GM12878 (cell line): ENCODE data around the gene PDE11A. TPM values are rescaled to one million over a fixed set of nuclear protein-coding genes. Genes with fewer than 3 reads are reported as not detected.

Source experiments
- ATAC-seq: fragments of 200-7000 bp; cut with Tn5 transposase; 3 replicates; pipeline ENCODE4 v1.9.1; 2020; ENCODE audit warnings: mild to moderate bottlenecking, moderate library complexity
- BruUV-seq: library from RNA; stranded (reverse); fragments of 400-500 nt; replicated peaks from 2 replicates; lab custom pipeline; 2021; lab: Mats Ljungman, UMichigan
- CTCF ChIA-PET: fragments of 300-600 bp; sonication (Branson Sonifier 250); formaldehyde crosslinking; extraction: SDS; loops from one replicate; lab custom pipeline; 2021; ENCODE audit warnings: inconsistent platforms; lab: Yijun Ruan, JAX
- POLR2A ChIA-PET: fragments of 350-600 bp; formaldehyde crosslinking; extraction: SDS; loops from one replicate; lab custom pipeline; 2021; ENCODE audit warnings: inconsistent platforms; lab: Charles Lee
- RAD21 ChIA-PET: fragments of 300-600 bp; sonication (Branson Sonifier 250); formaldehyde crosslinking; loops from one replicate; lab custom pipeline; 2023; ENCODE audit warnings: antibody characterized with exemption; ENCODE audit not compliant: unreplicated experiment; lab: Charles Lee
- SMC1A ChIA-PET: fragments of 300-600 bp; sonication (Branson Sonifier 250); formaldehyde crosslinking; loops from one replicate; lab custom pipeline; 2023; ENCODE audit not compliant: unreplicated experiment, uncharacterized antibody; lab: Charles Lee
- DNase-seq: peaks from one replicate; pipeline ENCODE4 v3.0.0-alpha.2; 2011; ENCODE audit warnings: low read depth, low spot score
- FAIRE-seq: peaks from 3 replicates; lab custom pipeline; 2011; peaks lifted over from hg19 to GRCh38; lab: Jason Lieb, UNC
- H2AFZ ChIP-seq: 2 replicates; pipeline ENCODE4 v1.6.0; 2011; ENCODE audit warnings: low read depth, low read length, control low read depth; ENCODE audit not compliant: control insufficient read depth
- H3K27ac ChIP-seq: 2 replicates; pipeline ENCODE4 v1.5.1; 2011; ENCODE audit warnings: control low read depth; ENCODE audit not compliant: control insufficient read depth, insufficient read depth
- H3K27me3 ChIP-seq, 2 experiments: replicated peaks in 1 of 2; 2 replicates each; pipeline versions ENCODE4 v1.6.0 to v1.6.1; 2011; ENCODE audit warnings: low read length in 1 of 2; ENCODE audit not compliant: control insufficient read depth in 2 of 2, insufficient read depth in 2 of 2
- H3K36me3 ChIP-seq, 2 experiments: 2 replicates each; pipeline ENCODE4 v1.5.1; 2011; ENCODE audit warnings: low read length in 1 of 2; ENCODE audit not compliant: control insufficient read depth in 2 of 2, insufficient read depth in 2 of 2
- H3K4me1 ChIP-seq: 2 replicates; pipeline ENCODE4 v1.6.1; 2011; ENCODE audit warnings: mild to moderate bottlenecking, low read length, moderate library complexity, mixed read lengths; ENCODE audit not compliant: control insufficient read depth, insufficient read depth
- H3K4me2 ChIP-seq: 2 replicates; pipeline ENCODE4 v1.6.0; 2011; ENCODE audit warnings: control low read depth; ENCODE audit not compliant: control insufficient read depth, insufficient read depth
- H3K4me3 ChIP-seq: fragments of 200-600 bp; sonication (generic); 2 replicates; pipeline ENCODE4 v1.5.1; 2016
- H3K79me2 ChIP-seq: 2 replicates; pipeline ENCODE4 v1.6.0; 2011; ENCODE audit warnings: low read length; ENCODE audit not compliant: control insufficient read depth, insufficient read depth
- H3K9ac ChIP-seq: 2 replicates; pipeline ENCODE4 v1.8.0; 2011; ENCODE audit warnings: low read length, control low read depth, mixed read lengths; ENCODE audit not compliant: control insufficient read depth, insufficient read depth
- H3K9me3 ChIP-seq: replicated peaks from 3 replicates; pipeline ENCODE4 v1.5.1; 2011; ENCODE audit warnings: mild to moderate bottlenecking, low read length; ENCODE audit not compliant: control insufficient read depth, insufficient read depth
- H4K20me1 ChIP-seq: 2 replicates; pipeline ENCODE4 v1.6.0; 2011; ENCODE audit not compliant: control insufficient read depth, insufficient read depth
- MAX ChIP-seq: IDR thresholded peaks from 2 replicates; pipeline ENCODE4 v1.6.1; 2012; ENCODE audit warnings: low read depth, low read length, improper control_type of control experiment
- SMAD1 ChIP-seq: fragments of 450-650 bp; IDR thresholded peaks from 2 replicates; pipeline ENCODE4 v1.6.1; 2018; ENCODE audit warnings: mild to moderate bottlenecking, low read depth; ENCODE audit not compliant: partially characterized antibody
- STAT1 ChIP-seq: fragments of 450-650 bp; conservative IDR thresholded peaks from 2 replicates; pipeline ENCODE4 v1.6.1; 2014; ENCODE audit warnings: antibody characterized with exemption, mild to moderate bottlenecking
- USF1 ChIP-seq: IDR thresholded peaks from 2 replicates; pipeline ENCODE4 v1.6.1; 2011; ENCODE audit warnings: borderline replicate concordance, low read depth, mild to moderate bottlenecking, moderate library complexity, mixed read lengths, low read length; ENCODE audit not compliant: insufficient read depth; ENCODE audit errors: extremely low read length
- ZNF207 ChIP-seq: fragments of 450-650 bp; IDR thresholded peaks from 2 replicates; pipeline ENCODE4 v1.6.1; 2014; ENCODE audit warnings: antibody characterized with exemption, mild to moderate bottlenecking, borderline replicate concordance
- ZNF592 ChIP-seq: fragments of 450-650 bp; IDR thresholded peaks from 2 replicates; pipeline ENCODE4 v1.6.1; 2017; ENCODE audit warnings: mild to moderate bottlenecking, moderate library complexity
- WGBS: methylation state at CpG from one replicate; pipeline ENCODE4 v1.1.6; 2016; ENCODE audit warnings: low lambda C conversion rate; ENCODE audit not compliant: insufficient replicate concordance, insufficient coverage; ENCODE audit errors: missing lambda C conversion rate; 5-methylcytosine and 5-hydroxymethylcytosine counted together
- in situ Hi-C: fragments of 300-500 bp; cut with MboI; formaldehyde crosslinking; loops from 9 replicates; pipeline ENCODE4 v1.14.3; 2018; ENCODE audit warnings: mixed read lengths
- intact Hi-C: fragments of 100-400 bp; cut with micrococcal nuclease; formaldehyde crosslinking; loops from one replicate; pipeline ENCODE4 v1.14.2; 2022; ENCODE audit not compliant: unreplicated experiment
- polyA plus RNA-seq, 11 experiments: library from polyadenylated mRNA; depleted of rRNA in 4 of 11; unstranded in 6 of 11; stranded (reverse) in 5 of 11; fragments of >200 nt; fragmentation: Nextera tagmentation in 4 of 11; fragmentation: Illumina TruSeq in 1 of 11; extraction: Ambion mirVana in 4 of 11; extraction: Trizol in 1 of 11; gene quantifications; 1 replicate in 1 of 11; 2 replicates in 10 of 11; pipeline versions ENCODE4 v1.2.1 to v1.2.3, GENCODE V29; 2011 to 2016; ENCODE audit warnings: inconsistent platforms in 2 of 11, missing spikeins in 2 of 11, low read depth in 1 of 11
- total RNA-seq, 4 experiments: library from RNA; depleted of rRNA in 3 of 4; stranded (reverse); fragments of >200 nt in 3 of 4; fragmentation: Illumina TruSeq in 1 of 4; extraction: Trizol in 1 of 4; gene quantifications; 2 replicates each; pipeline versions ENCODE4 v1.2.1 to v1.2.3, GENCODE V29; 2013 to 2021

PDE11A gene
- total and polyA plus RNA-seq, 10 of the 15 experiments (the other 5 are each of a cell fraction or from before 2014, with no cell fraction given), result 0.01 to 0.17 (median 0.06) TPM; not detected in 5

GRCh38 chr2:177588671-177589070, 483.9 kb downstream of the PDE11A start (continued):
- TF ChIP-seq USF1, result no peak
- TF ChIP-seq MAX, result no peak
- no peak for TF ChIP-seq STAT1

- no peaks in the 10 kb centered on the region for H3K36me3 ChIP-seq
- H3K4me2 ChIP-seq, result no peak overlapping the region
- WGBS, result 38% methylated on average over 1 of the region's 1 CpG
- no TSS peak for BruUV-seq
- FAIRE-seq (no peak), DNase-seq (no peak), ATAC-seq (no peak)
- H3K27ac ChIP-seq, result no peak overlapping the region
- intact Hi-C loops, result no loop called here
- H3K9me3 ChIP-seq, result no peaks in the 10 kb centered on the region
- no peak overlapping the region for H3K4me3 ChIP-seq
- ChIA-PET CTCF (no interaction called here), SMC1A (interaction anchor here (1.3 kb wide), 1 partner anchor 10 kb away, joined by 3 read pairs; no protein-coding TSS in a partner anchor), POLR2A (no interaction called here), RAD21 (no interaction called here)
- H2AFZ ChIP-seq, result no peak overlapping the region
- TF ChIP-seq USF1, result no peak
- no peak for TF ChIP-seq ZNF592
- no peak for TF ChIP-seq ZNF207
- no peak for TF ChIP-seq SMAD1
- in situ Hi-C loops, result no loop called here
- H3K9ac ChIP-seq, result no peak overlapping the region
- no peaks in the 10 kb centered on the region for H3K79me2 ChIP-seq
- no peaks in the 10 kb centered on the region; a peak in 1 of 4 replicates for H3K27me3 ChIP-seq
- no peaks in the 10 kb centered on the region for H4K20me1 ChIP-seq
- H3K4me1 ChIP-seq, result no peaks in the 10 kb centered on the region
Observed at GRCh38 chr2:177587371-177587770, 485.2 kb downstream of the PDE11A start.
